ENCODE data around the gene HMX1. TPM values are rescaled to one million over a fixed set of nuclear protein-coding genes. Genes with fewer than 3 reads are reported as not detected.

Gene HMX1
- total RNA-seq, 4 donors from 2014 or later = 2.6 TPM; not detected in 3

- DNase-seq = no peak
- TF ChIP-seq CTCF (IDR thresholded peaks at IDR 0.05) (no peak), POLR2A (IDR thresholded peaks at IDR 0.05) (no peak)
- intact Hi-C loops (cut with DNase I) = no loop called here
- 81 to 83% methylated on average over 13 to 14 of the region's 15 CpGs for WGBS, 2 donors
- no peak overlapping the region for H3K4me3 ChIP-seq (replicated peaks in 1 of 3)
- no peaks in the 10 kb centered on the region for H3K36me3 ChIP-seq
- H3K27ac ChIP-seq = no peak overlapping the region
- no peaks in the 10 kb centered on the region for H3K27me3 ChIP-seq
- no peaks in the 10 kb centered on the region for H3K4me1 ChIP-seq
- no peaks in the 10 kb centered on the region for H3K9me3 ChIP-seq
Observed at GRCh38 chr4:8835521-8836365, 35.9 kb downstream of the HMX1 start.

- no peaks in the 10 kb centered on the region for H3K27me3 ChIP-seq
Observed at GRCh38 chr4:8834681-8835220, 36.9 kb downstream of the HMX1 start.

GRCh38 chr4:8832113-8832915, 39.3 kb downstream of the HMX1 start:
- intact Hi-C loops (cut with DNase I) = no loop called here
- WGBS, 2 donors = 57 to 76% methylated on average over 15 to 18 of the region's 18 CpGs
- Histone ChIP-seq H3K4me1 (no peaks in the 10 kb centered on the region), H3K27ac (no peak overlapping the region), H3K4me3 (replicated peaks in 1 of 3) (no peak overlapping the region), H3K9me3 (no peaks in the 10 kb centered on the region), H3K36me3 (no peaks in the 10 kb centered on the region), H3K27me3 (no peaks in the 10 kb centered on the region)
- TF ChIP-seq CTCF (IDR thresholded peaks at IDR 0.05) (no peak), POLR2A (IDR thresholded peaks at IDR 0.05) (no peak)
- no peak for DNase-seq

More at GRCh38 chr4:8834681-8835220, 36.9 kb downstream of the HMX1 start:
- no peaks in the 10 kb centered on the region for H3K9me3 ChIP-seq
- no peaks in the 10 kb centered on the region for H3K36me3 ChIP-seq
- no peak overlapping the region for H3K4me3 ChIP-seq (replicated peaks in 1 of 3)
- H3K4me1 ChIP-seq = no peaks in the 10 kb centered on the region
- intact Hi-C loops (cut with DNase I) = no loop called here
- DNase-seq = no peak
- 49 to 51% methylated on average over 9 to 11 of the region's 11 CpGs for WGBS, 2 donors
- no peak for TF ChIP-seq CTCF (IDR thresholded peaks at IDR 0.05)
- TF ChIP-seq POLR2A (IDR thresholded peaks at IDR 0.05) = no peak
- no peak overlapping the region for H3K27ac ChIP-seq

DNA sequence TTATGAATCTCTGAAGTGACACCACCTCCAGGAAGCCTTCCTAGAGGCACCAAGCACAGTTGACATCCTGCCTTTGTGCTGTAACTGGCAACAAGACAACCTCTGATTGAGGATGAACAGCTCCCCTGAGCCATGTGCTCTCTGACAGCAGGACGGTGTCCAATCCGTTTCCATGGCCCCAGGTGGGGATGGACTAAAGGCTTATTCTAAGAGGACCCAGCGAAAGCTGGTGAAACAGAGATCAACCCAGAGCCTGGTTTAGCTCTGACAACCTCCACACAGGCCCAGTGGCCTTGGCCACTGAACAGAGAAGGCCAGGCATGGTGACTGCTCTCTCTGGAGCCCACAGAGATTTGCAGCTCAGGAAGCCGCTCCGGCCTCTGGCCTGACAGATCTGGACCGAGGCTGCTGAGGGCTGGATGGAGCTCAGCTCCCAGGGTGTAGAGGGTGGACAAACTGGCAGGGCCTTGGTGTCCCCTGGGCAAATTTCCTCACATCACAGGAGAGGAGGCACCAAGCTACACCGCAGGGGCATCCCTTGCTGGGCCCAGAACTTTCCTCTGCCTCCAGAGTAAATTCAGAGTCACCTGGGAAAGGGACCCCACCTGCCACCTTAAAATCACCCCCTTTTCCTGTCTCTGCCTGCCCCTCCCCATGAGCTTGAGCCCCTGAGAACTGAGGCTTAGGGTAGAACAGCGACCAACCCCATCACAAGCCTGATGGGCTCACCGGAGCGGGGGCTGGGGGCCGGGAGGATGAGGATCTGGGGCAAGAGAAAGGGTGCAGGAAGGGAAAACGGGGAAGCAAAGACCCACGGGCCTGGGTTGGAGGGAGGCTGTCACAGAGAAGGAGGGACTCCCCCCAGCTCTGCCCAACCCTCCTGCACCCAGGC, 40.2 kb downstream of the HMX1 start:
- H3K27ac ChIP-seq = no peak overlapping the region
- intact Hi-C loops (cut with DNase I) = no loop called here
- no peaks in the 10 kb centered on the region for H3K27me3 ChIP-seq
- H3K4me1 ChIP-seq = no peaks in the 10 kb centered on the region
- H3K36me3 ChIP-seq = no peaks in the 10 kb centered on the region
- 73 to 86% methylated on average over 12 of the region's 13 CpGs for WGBS, 2 donors
- no peak overlapping the region for H3K4me3 ChIP-seq (replicated peaks in 1 of 3)
- H3K9me3 ChIP-seq = no peaks in the 10 kb centered on the region
- TF ChIP-seq CTCF (IDR thresholded peaks at IDR 0.05) (no peak), POLR2A (IDR thresholded peaks at IDR 0.05) (no peak)
- no peak for DNase-seq

Data from thyroid gland (tissue), 4 donors.